Measurements from ENCODE around the gene AVPR1B. TPM values are rescaled to one million over a fixed set of nuclear protein-coding genes. Genes with fewer than 3 reads are reported as not detected.
"Not testable (repeated sequence)": the region's sequence is repeated elsewhere in the genome, so short reads cannot be mapped to it uniquely, and the experiment has no call there.

The AVPR1B gene
- total RNA-seq, 1 experiment from 2014 or later: 0.04 TPM

DNA sequence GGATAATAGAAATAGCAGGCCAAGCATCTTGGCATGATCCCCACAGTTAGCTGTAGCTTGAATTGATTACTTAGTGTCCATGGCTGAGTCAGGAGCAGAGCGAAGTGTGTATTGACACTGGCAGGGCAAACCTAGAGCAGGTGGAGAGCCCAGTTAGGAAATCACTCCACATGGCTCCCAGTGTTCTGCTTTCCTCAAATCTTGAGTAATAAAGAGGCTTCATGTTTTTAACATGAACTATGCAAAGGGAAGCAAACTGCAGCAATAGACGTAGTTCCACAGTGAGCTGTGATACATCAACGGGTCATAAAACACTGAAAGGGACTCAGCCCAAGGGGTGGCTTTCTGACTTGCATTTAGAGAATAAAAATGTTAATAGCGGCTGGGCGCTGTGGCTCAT lies 35.3 kb downstream of the AVPR1B start:
- no peaks in the 10 kb centered on the region for H3K4me1 ChIP-seq
- DNase-seq: no peak

DNA sequence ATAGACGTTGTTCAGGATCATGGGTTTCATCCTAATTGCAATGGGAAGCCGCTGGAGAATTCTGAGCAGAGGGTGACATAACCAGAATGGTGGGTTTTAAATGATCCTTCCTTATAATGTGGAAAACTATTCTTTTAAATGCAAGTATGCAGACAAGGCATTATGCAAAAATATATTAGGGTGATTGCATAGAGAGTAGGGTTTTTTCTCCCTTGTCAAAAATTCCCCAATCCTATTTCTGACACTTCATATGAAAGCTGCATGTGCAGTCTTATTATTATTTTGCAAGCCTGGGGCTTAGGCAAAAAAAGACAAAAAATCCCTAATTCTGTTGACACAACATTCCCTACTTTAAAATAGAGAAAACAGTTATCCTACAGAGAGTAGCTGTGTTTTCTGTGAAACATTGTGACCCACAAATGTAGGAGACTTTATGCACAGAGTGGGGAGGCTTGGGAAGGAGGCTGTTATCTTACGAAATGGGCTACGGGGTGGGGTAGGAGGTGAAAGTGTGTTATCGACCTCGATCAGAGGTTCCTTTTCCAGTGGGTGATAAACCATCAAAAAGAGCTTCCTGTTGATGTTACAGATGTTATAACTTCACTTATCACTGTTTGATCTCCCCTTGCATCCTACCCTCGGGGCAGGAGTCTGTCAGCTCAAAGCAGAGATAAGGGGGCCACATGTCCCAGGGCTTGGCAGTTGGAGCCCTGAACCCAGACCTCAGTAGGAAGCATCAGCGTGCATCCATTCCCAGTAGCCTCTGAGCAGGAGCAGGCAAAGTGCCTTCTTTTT lies 37.0 kb downstream of the AVPR1B start:
- H3K4me1 ChIP-seq: no peaks in the 10 kb centered on the region
- no peak overlapping the region for H3K4me3 ChIP-seq
- H3K27ac ChIP-seq: no peak overlapping the region
- H3K27me3 ChIP-seq: no peaks in the 10 kb centered on the region; the same call in 1 of the 2 replicates
- no peak for DNase-seq
- H3K9me3 ChIP-seq (replicated peaks): no peaks in the 10 kb centered on the region
- H3K36me3 ChIP-seq: no peaks in the 10 kb centered on the region

More for the DNA sequence above, 35.3 kb downstream of the AVPR1B start:
- Histone ChIP-seq H3K9me3 (replicated peaks) (no peaks in the 10 kb centered on the region), H3K36me3 (no peaks in the 10 kb centered on the region), H3K4me3 (no peak overlapping the region), H3K27me3 (no peaks in the 10 kb centered on the region; the same call in 1 of the 2 replicates), H3K27ac (no peak overlapping the region)

DNA sequence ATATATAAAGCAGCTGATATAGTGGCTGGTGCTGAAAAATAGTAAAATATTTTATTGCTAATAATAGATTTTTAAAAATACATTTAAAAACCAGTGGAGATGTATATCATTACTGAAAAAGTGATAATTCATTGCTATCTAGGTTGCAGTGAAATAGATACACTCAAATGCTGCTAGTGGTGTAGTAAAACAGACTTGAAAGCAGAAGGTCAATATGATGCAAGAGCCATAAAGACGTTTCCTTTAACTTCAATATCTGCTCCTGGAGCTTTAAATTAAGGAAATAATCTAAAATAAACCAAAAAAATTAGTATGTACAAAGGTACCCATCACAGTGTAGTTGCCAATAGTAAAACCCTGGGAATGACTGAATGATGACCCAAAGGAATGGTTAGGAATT lies 38.1 kb downstream of the AVPR1B start:
- no peaks in the 10 kb centered on the region for H3K9me3 ChIP-seq (replicated peaks)
- no peak overlapping the region for H3K4me3 ChIP-seq
- no peaks in the 10 kb centered on the region; the same call in 1 of the 2 replicates for H3K27me3 ChIP-seq
- DNase-seq: no peak
- H3K36me3 ChIP-seq: no peaks in the 10 kb centered on the region
- H3K4me1 ChIP-seq: no peaks in the 10 kb centered on the region
- no peak overlapping the region for H3K27ac ChIP-seq

DNA sequence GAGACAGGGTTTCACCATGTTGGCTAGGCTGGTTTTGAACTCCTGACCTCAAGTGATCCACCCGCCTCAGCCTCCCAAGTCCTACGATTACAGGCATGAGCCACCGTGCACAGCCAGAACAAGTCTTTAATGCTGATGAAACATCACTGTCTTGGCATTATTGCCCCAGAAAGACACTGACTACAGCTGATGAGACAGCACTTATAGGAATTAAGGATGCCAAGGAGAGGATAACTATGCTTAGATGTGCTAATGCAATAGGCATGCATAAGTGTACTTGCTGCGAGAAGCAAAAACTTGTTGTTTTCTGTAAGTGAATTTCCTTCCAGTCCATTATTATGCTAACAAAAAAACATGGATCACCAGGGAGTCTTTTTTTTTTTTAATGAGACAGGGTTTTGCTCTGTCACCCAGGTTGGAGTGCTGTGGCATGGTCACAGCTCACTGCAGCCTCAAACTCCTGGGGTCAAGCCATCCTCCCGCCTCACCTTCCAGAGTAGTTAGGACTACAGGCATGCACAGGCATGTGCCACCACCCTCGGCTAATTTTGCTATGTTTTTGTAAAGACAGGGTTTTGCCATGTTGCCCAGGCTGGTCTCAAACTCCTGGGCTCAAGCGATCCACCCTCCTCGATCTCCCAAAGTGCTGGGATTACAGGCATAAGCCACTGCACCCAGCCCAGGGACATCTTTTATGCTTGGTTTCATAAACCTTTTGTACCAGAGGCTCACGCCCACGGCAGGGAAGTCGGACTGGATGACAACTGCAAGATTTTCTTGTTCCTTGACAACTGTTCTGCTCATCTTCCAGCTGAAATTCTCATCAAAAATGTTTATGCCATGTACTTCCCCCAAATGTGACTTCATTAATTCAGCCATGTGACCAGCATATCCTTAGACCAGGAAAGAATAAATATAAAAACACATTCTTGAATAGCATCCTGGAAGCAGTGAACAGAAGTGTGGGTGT lies 41.1 kb downstream of the AVPR1B start:
- DNase-seq: no peak
- Histone ChIP-seq H3K4me1 (no peaks in the 10 kb centered on the region), H3K27ac (no peak overlapping the region)

GRCh38 chr1:206074839-206075238 lies 42.3 kb downstream of the AVPR1B start:
- no peaks in the 10 kb centered on the region; the same call in 1 of the 2 replicates for H3K27me3 ChIP-seq
- no peaks in the 10 kb centered on the region for H3K9me3 ChIP-seq (replicated peaks)
- DNase-seq: no peak

More for the DNA sequence above, 41.1 kb downstream of the AVPR1B start:
- H3K36me3 ChIP-seq: no peaks in the 10 kb centered on the region
- no peak overlapping the region for H3K4me3 ChIP-seq
- H3K9me3 ChIP-seq (replicated peaks): no peaks in the 10 kb centered on the region
- H3K27me3 ChIP-seq: no peaks in the 10 kb centered on the region; the same call in 1 of the 2 replicates

GRCh38 chr1:206070627-206071304 lies 46.4 kb downstream of the AVPR1B start:
- Histone ChIP-seq H3K4me3 (no peak overlapping the region), H3K27me3 (no peaks in the 10 kb centered on the region; the same call in 1 of the 2 replicates), H3K4me1 (no peaks in the 10 kb centered on the region), H3K9me3 (replicated peaks) (no peaks in the 10 kb centered on the region), H3K27ac (no peak overlapping the region), H3K36me3 (no peaks in the 10 kb centered on the region)
- DNase-seq: no peak

More at GRCh38 chr1:206074839-206075238, 42.3 kb downstream of the AVPR1B start:
- Histone ChIP-seq H3K36me3 (no peaks in the 10 kb centered on the region), H3K4me3 (no peak overlapping the region), H3K27ac (no peak overlapping the region), H3K4me1 (no peaks in the 10 kb centered on the region)

- H3K27ac ChIP-seq: no peak overlapping the region
- H3K36me3 ChIP-seq: no peaks in the 10 kb centered on the region
- no peaks in the 10 kb centered on the region for H3K9me3 ChIP-seq (replicated peaks)
- H3K27me3 ChIP-seq: no peaks in the 10 kb centered on the region; the same call in 1 of the 2 replicates
- no peak for DNase-seq
- H3K4me1 ChIP-seq: no peaks in the 10 kb centered on the region
- no peak overlapping the region for H3K4me3 ChIP-seq
Measured at GRCh38 chr1:206068314-206068713, 48.9 kb downstream of the AVPR1B start.

- Histone ChIP-seq H3K27ac (no peak overlapping the region), H3K4me3 (no peak overlapping the region), H3K36me3 (no peaks in the 10 kb centered on the region), H3K4me1 (no peaks in the 10 kb centered on the region), H3K27me3 (no peaks in the 10 kb centered on the region; the same call in 1 of the 2 replicates), H3K9me3 (replicated peaks) (no peaks in the 10 kb centered on the region)
- DNase-seq: no peak
Measured at GRCh38 chr1:206067486-206068227, 49.5 kb downstream of the AVPR1B start.

- no peak overlapping the region for H3K27ac ChIP-seq
- H3K4me1 ChIP-seq: no peaks in the 10 kb centered on the region
- no peaks in the 10 kb centered on the region for H3K36me3 ChIP-seq
- no peaks in the 10 kb centered on the region for H3K9me3 ChIP-seq (replicated peaks)
- DNase-seq: no peak
- no peaks in the 10 kb centered on the region; the same call in 1 of the 2 replicates for H3K27me3 ChIP-seq
- no peak overlapping the region for H3K4me3 ChIP-seq
Measured at GRCh38 chr1:206066479-206067171, 50.6 kb downstream of the AVPR1B start.

DNA sequence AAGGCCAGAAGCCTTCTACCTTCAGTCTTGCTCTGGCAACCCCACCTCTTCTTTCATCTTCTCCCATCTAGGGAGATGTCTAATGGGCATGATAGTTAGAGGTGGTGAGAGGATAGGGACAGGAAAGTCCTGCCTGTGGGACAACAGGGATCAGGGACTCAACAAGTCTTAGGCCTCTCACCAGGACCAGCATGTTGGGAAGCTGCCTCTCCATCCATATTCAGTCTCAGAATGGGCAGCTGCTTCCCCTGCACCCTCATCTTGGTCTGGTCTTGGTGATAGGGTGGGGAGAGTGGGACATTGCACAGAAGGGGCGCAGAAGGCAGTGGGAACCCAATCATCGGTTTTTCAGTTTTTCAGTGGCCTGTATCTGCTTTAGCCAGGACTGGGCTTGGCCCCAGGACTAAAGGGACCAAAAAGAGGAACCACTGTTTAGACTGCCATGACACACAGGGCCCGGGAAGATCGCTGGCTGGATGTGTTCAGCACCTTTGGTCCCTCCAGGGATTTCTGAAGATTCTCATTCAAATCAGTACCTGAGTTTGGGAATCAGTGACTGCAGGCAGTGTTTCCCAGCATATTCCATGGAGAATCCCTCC lies 51.5 kb downstream of the AVPR1B start:
- Histone ChIP-seq H3K36me3 (no peaks in the 10 kb centered on the region), H3K9me3 (replicated peaks) (no peaks in the 10 kb centered on the region), H3K4me1 (no peaks in the 10 kb centered on the region), H3K27ac (no peak overlapping the region), H3K27me3 (no peaks in the 10 kb centered on the region), H3K4me3 (no peak overlapping the region)
- no peak for DNase-seq

GRCh38 chr1:206064501-206064900 lies 52.7 kb downstream of the AVPR1B start:
- not testable (repeated sequence) for H3K9me3 ChIP-seq (replicated peaks); DNase-seq; H3K4me3 ChIP-seq; H3K36me3 ChIP-seq; H3K27me3 ChIP-seq; H3K4me1 ChIP-seq; H3K27ac ChIP-seq

GRCh38 chr1:206064001-206064400 lies 53.2 kb downstream of the AVPR1B start:
- not testable (repeated sequence) for H3K4me3 ChIP-seq; DNase-seq; H3K4me1 ChIP-seq; H3K27me3 ChIP-seq; H3K36me3 ChIP-seq; H3K9me3 ChIP-seq (replicated peaks); H3K27ac ChIP-seq

GRCh38 chr1:206062464-206062863 lies 54.7 kb downstream of the AVPR1B start:
- DNase-seq: no peak
- Histone ChIP-seq H3K4me3 (no peak overlapping the region), H3K36me3 (no peaks in the 10 kb centered on the region), H3K9me3 (replicated peaks) (no peaks in the 10 kb centered on the region), H3K27ac (no peak overlapping the region), H3K4me1 (no peaks in the 10 kb centered on the region), H3K27me3 (no peaks in the 10 kb centered on the region)

Data from SJCRH30 (cell line).